Large intestine (tissue), 3 donors: ENCODE measurements around the gene SCO2. TPM values are rescaled to one million over a fixed set of nuclear protein-coding genes. Genes with fewer than 3 reads are reported as not detected.

Experiments
- DNase-seq, 2 donors: peaks; one replicate each; pipeline versions ENCODE4 v3.0.0 to v3.0.0-alpha.2; 2013
- H3K27ac ChIP-seq: one replicate; pipeline ENCODE4 v1.5.1; 2013; ENCODE audit warnings: low read length
- H3K27me3 ChIP-seq: 2 replicates; pipeline ENCODE4 v1.6.1; 2013; ENCODE audit warnings: low read length; ENCODE audit not compliant: control insufficient read depth, insufficient read depth
- H3K36me3 ChIP-seq: 2 replicates; pipeline ENCODE4 v1.6.1; 2013; ENCODE audit warnings: low read length; ENCODE audit not compliant: control insufficient read depth, insufficient read depth
- H3K4me1 ChIP-seq: one replicate; pipeline ENCODE4 v1.6.1; 2013; ENCODE audit warnings: low read length; ENCODE audit not compliant: control insufficient read depth, insufficient read depth
- H3K4me3 ChIP-seq: one replicate; pipeline ENCODE4 v1.5.1; 2013; ENCODE audit warnings: low read length
- H3K9me3 ChIP-seq: one replicate; pipeline ENCODE4 v1.6.1; 2013; ENCODE audit warnings: mild to moderate bottlenecking, low read depth, low read length, moderate library complexity; ENCODE audit not compliant: control insufficient read depth
- WGBS: methylation state at CpG from one replicate; pipeline ENCODE4 v1.1.5; 2013; ENCODE audit warnings: low lambda C conversion rate; ENCODE audit not compliant: insufficient coverage; 5-methylcytosine and 5-hydroxymethylcytosine counted together
- polyA plus RNA-seq: library from polyadenylated mRNA; unstranded; fragments of 120-200 nt; gene quantifications from one replicate; pipeline ENCODE4 v1.2.1, GENCODE V29; 2013

SCO2 gene
- polyA plus RNA-seq, 1 donor, result 1.8 TPM

DNA sequence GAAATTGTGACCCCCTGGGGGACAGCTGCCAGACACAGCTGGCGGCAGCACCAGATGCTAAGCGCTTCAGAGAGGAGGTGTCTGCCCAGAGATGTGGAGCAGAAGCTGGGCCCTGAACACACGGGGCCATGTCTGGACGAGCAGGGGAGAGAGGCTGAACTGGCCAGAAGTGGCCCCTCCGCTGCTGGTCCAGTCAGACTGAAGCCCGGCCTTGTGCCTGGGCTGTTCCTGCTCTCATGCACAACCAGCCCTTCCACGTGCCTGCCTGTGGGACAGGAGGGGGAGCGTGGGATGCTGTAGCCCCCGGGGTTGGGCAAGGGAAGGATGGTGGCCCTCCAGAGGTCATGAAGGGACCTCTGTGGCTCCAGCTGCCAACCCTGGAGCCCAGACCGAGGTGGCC is 42.3 kb downstream of the SCO2 start:
- WGBS, result no CpG with 5 or more reads among the region's 10 CpGs
- Histone ChIP-seq H3K4me3 (peak overlapping the region; percentile 64), H3K27ac (peak overlapping the region; percentile 94), H3K4me1 (peaks cover 24% of the 10 kb centered on the region), H3K27me3 (peaks cover 38% of the 10 kb centered on the region), H3K9me3 (peaks cover 8% of the 10 kb centered on the region), H3K36me3 (no peaks in the 10 kb centered on the region)
- no peak for DNase-seq

DNA sequence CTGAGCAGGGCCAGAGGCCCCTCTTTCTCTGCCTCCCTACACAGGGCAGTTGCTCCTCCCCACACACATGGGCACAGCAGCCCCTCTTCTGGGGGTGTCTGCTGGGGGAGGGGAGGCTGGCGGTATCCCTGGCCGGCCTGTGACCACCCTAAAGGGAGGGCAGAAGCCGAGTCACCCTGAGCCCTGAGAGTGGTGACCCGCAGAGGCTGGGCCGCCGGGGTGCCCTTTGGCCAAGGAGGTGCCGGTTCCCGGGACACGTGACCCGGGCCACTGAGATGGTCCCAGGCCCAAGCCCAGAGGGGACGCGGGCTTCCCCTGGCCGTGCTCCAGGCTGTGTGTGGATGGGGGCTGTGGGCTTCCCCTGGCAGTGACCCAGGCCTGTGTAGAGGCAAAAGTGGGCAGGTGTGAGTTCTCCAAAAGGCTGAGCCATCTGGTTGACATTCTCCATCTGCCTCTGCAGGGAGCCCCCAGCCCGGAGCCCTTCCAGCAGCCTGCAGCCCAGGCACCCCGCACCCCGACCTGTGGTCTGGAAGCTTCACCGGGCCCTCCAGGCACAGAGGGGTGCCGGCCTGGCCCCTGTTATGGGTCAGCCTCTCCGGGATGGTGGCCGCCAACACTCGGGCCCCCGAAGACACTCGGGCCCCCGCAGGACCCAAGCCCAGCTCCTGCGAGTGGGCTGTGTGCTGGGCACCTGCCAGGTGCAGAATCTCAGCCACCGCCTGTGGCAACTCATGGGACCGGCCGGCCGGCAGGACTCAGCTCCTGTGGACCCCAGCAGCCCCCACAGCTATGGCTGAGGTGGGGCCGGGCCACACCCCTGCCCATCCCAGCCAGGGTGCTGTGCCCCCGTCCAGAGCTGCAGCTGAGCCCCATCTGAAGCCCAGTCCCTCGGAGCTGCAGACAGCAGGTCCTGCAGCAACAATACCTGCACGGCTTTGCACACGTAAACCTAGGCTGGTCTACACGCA is 43.0 kb downstream of the SCO2 start:
- Histone ChIP-seq H3K9me3 (peaks cover 8% of the 10 kb centered on the region), H3K4me3 (peak overlapping the region; percentile 64), H3K27ac (peak overlapping the region; percentile 94), H3K4me1 (peaks cover 24% of the 10 kb centered on the region), H3K36me3 (no peaks in the 10 kb centered on the region), H3K27me3 (peaks cover 41% of the 10 kb centered on the region)
- peak in 1 of 2 donors; percentile 44 for DNase-seq
- WGBS, result no CpG with 5 or more reads among the region's 35 CpGs

- H3K27me3 ChIP-seq, result peaks cover 45% of the 10 kb centered on the region
- peak in 1 of 2 donors; percentile 65 for DNase-seq
- peak within 1 kb of the TSS; percentile 94 for H3K27ac ChIP-seq
- peaks cover 8% of the 10 kb centered on the region for H3K9me3 ChIP-seq
- peak within 1 kb of the TSS; percentile 64 for H3K4me3 ChIP-seq
- no peaks in the 10 kb centered on the region for H3K36me3 ChIP-seq
- peaks cover 24% of the 10 kb centered on the region for H3K4me1 ChIP-seq
- WGBS, result no CpG with 5 or more reads among the region's 70 CpGs
These were observed 43.8 kb downstream of the SCO2 start, which contains the start of gene ADM2 for GRCh38 chr22:50481440-50482106. Gene ADM2, plus strand, starts transcription at chr22:50481543. Its CDS starts 305 bp downstream, at chr22:50481848.

- Histone ChIP-seq H3K4me1 (peaks cover 24% of the 10 kb centered on the region), H3K27ac (no peak overlapping the region), H3K27me3 (peaks cover 44% of the 10 kb centered on the region), H3K9me3 (peaks cover 8% of the 10 kb centered on the region), H3K4me3 (peak overlapping the region; percentile 43), H3K36me3 (no peaks in the 10 kb centered on the region)
- WGBS, result no CpG with 5 or more reads among the region's 45 CpGs
- DNase-seq, result no peak
These were observed 44.4 kb downstream of the SCO2 start for GRCh38 chr22:50481045-50481439.

DNA sequence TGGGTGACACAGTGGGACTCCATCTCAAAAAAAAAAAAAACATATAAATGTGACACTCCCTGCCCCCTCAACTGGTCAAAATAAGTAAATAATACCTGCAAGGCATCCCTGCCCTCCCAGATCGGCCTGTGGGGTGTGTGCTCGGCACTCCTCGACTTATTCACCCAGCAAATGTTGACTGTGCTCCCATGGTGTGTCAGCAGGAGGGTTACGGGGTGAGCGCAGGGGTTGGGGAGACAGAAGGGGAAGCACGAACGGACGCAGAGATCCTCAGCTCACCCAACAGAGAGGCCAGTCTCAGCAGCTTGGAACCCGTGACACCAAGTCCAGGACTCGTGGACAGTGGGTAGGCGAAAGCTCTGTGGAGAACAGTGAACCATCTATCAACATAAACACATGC is 45.7 kb downstream of the SCO2 start:
- peaks cover 22% of the 10 kb centered on the region for H3K4me1 ChIP-seq
- H3K27ac ChIP-seq, result no peak overlapping the region
- no peak for DNase-seq
- no CpG with 5 or more reads among the region's 11 CpGs for WGBS
- H3K36me3 ChIP-seq, result no peaks in the 10 kb centered on the region
- H3K27me3 ChIP-seq, result peaks cover 44% of the 10 kb centered on the region
- H3K9me3 ChIP-seq, result peaks cover 8% of the 10 kb centered on the region
- H3K4me3 ChIP-seq, result no peak overlapping the region

DNA sequence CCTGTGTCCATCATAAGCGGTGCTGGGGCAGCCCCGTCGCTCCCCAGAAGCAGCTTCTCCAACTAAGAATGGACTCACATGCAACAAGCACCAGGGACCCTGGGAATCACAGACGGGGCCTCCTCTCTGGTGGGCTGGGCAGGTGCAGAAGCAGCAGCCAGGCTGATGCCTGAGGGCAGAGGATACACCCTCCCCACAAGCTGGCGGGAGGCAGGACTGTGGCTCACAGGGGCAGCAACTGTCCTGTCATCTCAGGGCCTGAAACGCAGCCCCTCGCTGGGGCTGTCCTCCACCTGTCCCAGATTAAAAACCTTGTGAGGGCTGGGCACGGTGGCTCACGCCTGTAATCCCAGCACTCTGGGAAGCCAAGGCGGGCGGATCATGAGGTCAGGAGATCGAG is 47.5 kb downstream of the SCO2 start:
- no CpG with 5 or more reads among the region's 12 CpGs for WGBS
- peaks cover 44% of the 10 kb centered on the region for H3K27me3 ChIP-seq
- H3K9me3 ChIP-seq, result peaks cover 8% of the 10 kb centered on the region
- DNase-seq, result no peak
- H3K4me1 ChIP-seq, result peaks cover 20% of the 10 kb centered on the region
- H3K27ac ChIP-seq, result no peak overlapping the region
- no peak overlapping the region for H3K4me3 ChIP-seq
- H3K36me3 ChIP-seq, result no peaks in the 10 kb centered on the region

GRCh38 chr22:50476868-50477267 is 48.5 kb downstream of the SCO2 start:
- DNase-seq, result no peak

GRCh38 chr22:50475652-50476002 is 49.8 kb downstream of the SCO2 start:
- no CpG with 5 or more reads among the region's 6 CpGs for WGBS
- Histone ChIP-seq H3K4me3 (peak overlapping the region; percentile 69), H3K36me3 (peaks cover 4% of the 10 kb centered on the region), H3K4me1 (peaks cover 40% of the 10 kb centered on the region), H3K27me3 (peaks cover 29% of the 10 kb centered on the region), H3K9me3 (no peaks in the 10 kb centered on the region), H3K27ac (no peak overlapping the region)
- DNase-seq, result no peak

More at GRCh38 chr22:50476868-50477267, 48.5 kb downstream of the SCO2 start:
- no CpG with 5 or more reads among the region's 7 CpGs for WGBS
- Histone ChIP-seq H3K36me3 (peaks cover 2% of the 10 kb centered on the region), H3K27ac (no peak overlapping the region), H3K4me3 (no peak overlapping the region), H3K4me1 (peaks cover 27% of the 10 kb centered on the region), H3K27me3 (peaks cover 36% of the 10 kb centered on the region), H3K9me3 (peaks cover 5% of the 10 kb centered on the region)

DNA sequence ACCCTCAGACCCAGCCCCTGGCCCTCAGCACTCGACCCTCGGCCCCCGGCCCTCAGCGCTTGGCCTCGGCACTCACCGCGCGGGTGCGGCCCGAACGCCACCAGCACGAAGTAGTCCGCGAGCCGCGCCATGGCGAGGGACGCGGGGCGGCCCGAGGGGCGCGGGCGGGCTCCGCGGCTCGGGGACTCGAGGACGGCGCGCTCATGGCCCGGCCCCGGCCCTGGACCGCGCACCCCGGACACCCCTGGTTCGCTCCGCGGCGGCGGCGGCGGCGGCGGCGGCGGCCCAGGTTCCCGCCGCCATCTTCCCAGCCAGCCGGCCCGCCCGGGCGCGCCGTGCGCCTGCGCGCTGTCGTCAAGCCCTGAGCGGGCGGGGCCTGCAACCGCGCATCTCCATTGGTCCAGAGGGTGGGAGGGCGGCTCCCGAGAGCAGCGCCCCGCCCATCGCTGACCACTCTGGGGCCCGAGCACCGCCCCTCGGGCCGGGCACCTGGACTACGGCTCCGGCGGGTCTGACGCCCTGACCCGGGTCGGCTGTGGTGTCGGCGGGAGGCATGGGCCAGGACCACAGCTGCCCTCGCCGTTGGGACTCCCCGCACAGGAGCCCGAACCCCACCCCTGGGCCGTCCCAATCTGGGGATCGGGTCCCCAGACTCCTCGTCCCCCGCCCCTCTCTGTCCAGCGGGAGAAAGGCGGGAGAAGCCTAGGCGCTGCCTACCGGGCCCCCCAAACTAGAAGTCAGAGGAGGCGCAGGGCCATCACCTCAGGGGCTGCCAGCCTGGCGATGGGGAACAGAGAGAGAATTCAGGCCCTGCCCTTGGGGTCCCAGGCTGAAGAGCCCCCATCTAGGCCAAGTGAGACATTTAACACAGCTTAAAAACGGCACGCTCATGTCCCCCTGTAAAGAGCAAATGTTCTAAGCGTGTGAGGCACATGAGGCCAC is 50.4 kb downstream of the SCO2 start, which contains the start of gene SBF1:
SBF1 (minus strand) TSS at position 326 of the 942 bp plus-strand sequence; CDS start at position 131, 195 bp downstream.
- DNase-seq, result peak; percentile 92
- WGBS, result no CpG with 5 or more reads among the region's 97 CpGs
- Histone ChIP-seq H3K27ac (peak within 1 kb of the TSS; percentile 61), H3K27me3 (peaks cover 22% of the 10 kb centered on the region), H3K36me3 (peaks cover 4% of the 10 kb centered on the region), H3K4me1 (peaks cover 46% of the 10 kb centered on the region), H3K4me3 (peak within 1 kb of the TSS; percentile 72), H3K9me3 (no peaks in the 10 kb centered on the region)
